CD4-positive, alpha-beta T cell treated with Interleukin-10 for 1 hour (primary cell): Measurements from ENCODE around the gene KCNJ6.
A peak's percentile ranks its signal among the peaks of the same experiment; 100 is the strongest.
"Not testable (repeated sequence)": the region's sequence is repeated elsewhere in the genome, so short reads cannot be mapped to it uniquely, and the experiment has no call there.

ENCODE experiments used
- DNase-seq: peaks from one replicate; pipeline ENCODE4 v3.0.0-alpha.2; 2020

Gene KCNJ6

DNA sequence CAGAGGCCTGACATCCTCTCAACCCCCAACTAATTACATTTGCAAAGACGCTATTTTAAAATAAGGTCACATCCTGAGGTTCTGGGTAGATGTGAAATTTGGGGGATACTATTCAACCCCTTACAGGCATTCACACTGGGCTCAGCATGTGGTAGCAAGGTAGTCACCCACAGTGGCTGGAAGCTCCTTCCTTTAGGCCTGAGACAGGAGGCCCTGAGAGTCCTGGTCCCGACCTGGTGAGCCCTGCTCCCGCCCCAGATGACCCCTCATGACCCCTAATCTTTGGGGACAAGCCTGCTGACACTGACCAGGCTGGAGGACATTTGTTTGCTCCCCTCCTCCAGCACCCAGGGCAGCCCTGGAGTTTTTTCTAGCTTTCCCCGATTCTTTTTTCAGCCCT, 323.8 kb downstream of the KCNJ6 start:
- DNase-seq: no peak

DNA sequence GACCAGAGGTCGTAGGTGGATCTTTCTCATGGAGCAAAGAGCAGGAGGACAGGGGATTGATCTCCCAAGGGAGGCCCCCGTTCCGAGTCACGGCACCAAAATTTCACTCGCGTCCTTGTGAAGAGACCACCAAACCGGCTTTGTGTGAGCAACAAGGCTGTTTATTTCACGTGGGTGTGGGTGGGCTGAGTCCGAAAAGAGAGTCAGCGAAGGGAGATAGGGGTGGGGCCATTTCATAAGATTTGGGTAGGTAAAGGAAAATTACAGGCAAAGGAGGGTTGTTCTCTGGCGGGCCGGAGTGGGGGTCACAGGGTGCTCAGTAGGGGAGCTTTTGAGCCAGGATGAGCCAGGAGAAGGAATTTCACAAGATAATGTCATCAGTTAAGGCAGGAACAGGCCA, 324.3 kb downstream of the KCNJ6 start:
- not testable (repeated sequence) for DNase-seq

DNA sequence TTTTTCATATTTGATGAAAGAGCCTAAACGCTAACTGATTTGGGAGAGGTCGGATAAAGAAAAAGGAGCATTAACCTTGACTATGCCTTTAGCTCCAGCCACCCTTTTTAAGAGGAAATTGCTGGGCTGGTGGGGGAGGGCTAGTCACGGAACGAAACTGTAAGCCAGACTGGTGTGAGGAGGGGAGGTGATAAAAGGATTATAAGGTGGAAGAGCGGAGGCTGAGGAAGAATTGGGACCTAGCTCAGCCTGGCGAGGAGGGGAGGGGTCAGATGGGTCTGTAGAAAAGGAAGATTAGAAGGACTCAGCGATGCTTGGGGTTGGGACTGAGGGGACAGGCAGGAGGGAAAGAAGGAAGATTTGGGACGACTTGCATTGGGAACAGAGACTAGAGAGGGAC, 325.4 kb downstream of the KCNJ6 start:
- not testable (repeated sequence) for DNase-seq

DNA sequence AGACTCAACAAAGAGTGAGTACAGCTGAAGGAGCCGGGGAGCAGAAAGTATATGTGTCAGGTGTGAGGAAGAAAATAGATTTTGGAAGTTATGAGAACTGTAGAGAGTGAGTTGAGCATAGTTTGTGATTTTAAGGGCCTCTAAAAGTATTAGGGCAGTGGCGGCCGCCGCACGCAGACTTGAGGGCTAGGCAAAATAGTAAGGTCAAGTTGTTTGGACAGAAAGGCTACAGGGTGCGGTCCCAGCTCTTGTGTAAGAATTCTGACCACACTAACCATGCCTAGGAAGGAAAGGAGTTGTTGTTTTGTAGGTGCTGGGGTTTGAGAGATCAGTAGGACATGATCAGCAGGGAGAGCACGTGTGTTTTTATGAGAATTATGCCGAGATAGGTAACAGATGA, 327.6 kb downstream of the KCNJ6 start:
- not testable (repeated sequence) for DNase-seq

DNA sequence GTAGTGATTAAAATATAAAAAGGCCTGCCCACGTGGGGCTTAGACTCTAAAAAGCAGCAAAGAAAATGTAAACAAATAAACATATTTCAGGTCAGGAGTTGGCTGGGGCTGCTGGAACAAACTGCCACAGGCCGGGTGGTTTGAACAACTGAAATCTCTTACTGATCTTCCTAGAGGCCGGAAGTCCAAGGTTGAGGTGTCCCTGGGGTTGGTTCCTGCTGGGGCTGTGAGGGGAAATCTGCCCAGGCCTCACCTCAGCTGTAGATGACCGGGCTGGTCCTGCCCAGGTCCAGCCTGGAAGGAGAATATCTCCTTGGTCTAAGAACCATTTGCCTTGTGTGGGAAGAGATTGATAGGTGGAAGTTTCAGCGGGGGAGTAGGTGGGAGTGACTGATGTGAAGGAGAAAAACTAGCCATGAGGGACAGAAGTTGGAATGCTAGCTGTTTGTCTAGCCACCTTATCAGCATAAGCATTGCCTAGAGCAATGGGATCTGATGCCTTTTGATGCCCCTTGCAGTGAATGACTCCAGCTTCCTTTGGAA, 328.6 kb downstream of the KCNJ6 start:
- no peak for DNase-seq

DNA sequence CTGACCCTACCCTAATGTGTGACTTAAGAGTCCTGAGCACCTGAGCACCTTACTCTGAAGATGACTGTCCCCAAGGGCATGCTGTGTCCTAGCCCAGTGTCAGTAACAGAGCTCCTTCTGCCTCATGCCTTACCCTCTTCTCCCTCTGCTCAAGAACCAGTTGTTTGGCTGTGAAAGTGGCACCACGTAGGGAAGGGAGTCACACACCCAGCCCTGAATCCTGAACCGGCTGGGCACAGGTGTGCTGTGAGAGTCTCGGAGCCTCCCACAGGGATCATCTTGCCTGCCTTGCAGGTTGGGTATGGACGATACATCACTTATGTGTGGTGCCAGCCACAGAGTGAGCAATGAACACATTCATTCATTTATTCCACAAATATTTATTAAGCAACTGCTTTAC, 329.1 kb downstream of the KCNJ6 start:
- DNase-seq: no peak

DNA sequence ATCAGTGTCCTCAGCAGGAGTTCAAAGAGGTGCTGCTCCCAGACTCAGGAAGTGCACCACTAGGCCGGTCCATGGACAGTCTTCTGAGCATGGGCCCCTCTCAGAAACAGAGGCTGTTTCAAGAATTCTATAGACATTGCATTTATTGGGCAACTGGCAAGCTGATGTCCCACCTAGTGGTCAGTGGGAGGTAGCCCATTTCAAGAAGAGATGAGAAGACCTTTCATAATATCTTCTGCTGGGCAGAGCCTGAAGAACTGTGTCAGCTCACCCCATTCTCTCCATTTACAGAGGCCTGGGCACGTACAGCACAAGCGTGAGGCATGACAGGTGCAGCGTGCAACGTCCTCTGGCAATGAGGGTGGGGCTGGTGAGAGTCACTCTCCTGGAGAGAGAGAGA, 333.7 kb downstream of the KCNJ6 start:
- DNase-seq: peak; percentile 17

DNA sequence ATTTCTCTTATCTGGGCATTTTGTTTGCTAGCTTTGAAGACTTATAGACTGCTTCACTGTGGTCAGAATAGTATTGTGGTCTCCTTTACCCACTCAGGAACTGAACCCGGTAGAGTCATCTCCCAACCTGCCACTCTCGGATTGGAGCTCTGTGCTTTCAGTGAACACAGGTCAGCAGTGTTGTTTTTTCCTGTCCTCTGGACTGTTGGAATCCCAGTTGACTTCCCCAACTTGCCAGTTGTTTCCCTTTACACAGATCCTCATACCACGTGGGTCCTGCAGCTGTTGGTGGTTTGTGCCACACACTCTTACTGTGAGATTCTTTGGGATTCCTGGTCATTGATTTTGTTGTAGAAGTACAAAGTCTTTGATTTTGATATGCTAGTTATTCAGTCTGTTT, 335.6 kb downstream of the KCNJ6 start:
- DNase-seq: no peak

DNA sequence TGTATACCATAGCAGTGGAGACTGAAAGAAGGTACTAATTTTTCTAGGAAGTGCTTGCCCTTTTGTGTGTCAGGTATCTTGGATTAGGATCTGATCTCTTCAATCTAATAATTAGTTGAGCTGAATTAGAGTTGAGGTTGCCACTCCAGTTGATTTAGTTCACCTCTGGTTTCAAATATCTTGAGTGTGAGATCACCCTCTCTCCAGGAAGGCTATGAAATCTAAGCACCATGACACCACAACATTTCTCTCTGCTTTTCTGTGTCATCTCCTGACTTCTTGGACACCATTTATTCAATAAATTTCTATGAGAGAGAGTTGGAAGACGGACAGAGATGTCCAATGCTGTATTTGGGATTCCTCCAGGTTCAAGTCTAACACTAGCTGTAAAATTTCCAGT, 336.9 kb downstream of the KCNJ6 start:
- DNase-seq: no peak

DNA sequence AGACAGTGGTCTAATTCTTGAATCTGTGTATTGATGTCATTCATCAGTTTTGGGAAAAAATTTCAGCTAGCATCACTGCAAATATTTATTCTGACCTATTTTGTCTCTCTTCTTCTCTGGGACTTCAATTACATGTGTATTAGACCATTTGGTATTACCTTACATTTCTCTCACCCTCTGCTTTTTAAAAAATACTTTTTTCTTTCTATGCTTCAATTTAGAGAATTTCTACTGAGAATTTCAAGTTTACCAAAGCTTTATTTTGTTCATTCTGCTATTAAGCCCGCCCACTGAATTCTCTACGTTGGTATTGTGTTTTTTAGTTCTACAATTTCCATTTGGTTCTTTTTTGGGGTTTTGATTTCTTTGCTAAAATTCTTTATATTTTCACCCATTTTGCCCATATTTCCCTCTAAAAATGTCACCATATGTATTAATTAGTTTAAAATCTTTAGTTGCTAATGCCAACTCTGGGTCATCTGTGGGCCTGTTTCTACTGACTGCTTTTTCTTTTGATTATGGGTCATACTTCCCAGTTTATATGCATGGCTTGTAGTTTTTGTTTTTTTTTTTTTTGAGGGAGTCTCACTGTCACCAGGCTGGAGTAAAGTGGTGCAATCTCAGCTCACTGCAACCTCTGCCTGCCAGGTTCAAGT, 337.7 kb downstream of the KCNJ6 start:
- no peak for DNase-seq

DNA sequence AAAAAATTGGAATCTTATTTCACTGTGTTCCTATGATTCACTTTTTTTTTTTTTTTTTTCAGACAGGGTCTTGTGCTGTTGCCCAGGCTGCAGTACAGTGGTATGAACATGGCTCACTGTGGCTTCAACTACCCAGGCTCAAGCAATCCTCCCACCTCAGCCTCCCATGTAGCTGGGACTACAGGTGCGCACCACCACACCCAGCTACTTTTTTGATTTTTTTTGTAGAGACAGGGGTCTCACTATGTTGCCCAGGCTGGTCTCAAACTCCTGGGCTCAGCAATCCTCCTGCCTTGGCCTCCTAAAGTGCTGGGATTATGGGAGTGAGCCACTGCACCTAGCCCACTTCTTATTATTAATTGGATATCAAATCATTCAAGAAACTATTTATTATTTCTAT, 339.3 kb downstream of the KCNJ6 start:
- DNase-seq: not testable (repeated sequence)

DNA sequence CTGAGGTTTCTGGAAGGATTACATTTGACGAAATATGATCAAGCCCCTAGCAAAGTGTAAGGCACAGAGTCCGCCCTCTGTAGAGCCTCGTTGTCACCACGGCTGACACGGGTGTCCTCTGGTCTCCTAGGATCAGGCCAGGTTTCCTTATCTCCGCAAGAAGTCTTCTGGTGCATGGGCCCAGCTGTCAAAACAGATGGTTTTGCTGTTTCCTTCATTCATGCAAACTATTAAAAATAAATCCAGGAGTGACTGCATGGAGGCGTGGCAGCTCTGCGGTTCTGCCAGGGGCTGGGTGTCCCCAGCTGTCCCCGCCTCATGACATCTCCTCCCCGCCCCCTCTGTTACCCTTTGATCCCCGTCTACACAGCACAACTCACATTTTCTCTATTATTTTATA, 340.7 kb downstream of the KCNJ6 start:
- no peak for DNase-seq

DNA sequence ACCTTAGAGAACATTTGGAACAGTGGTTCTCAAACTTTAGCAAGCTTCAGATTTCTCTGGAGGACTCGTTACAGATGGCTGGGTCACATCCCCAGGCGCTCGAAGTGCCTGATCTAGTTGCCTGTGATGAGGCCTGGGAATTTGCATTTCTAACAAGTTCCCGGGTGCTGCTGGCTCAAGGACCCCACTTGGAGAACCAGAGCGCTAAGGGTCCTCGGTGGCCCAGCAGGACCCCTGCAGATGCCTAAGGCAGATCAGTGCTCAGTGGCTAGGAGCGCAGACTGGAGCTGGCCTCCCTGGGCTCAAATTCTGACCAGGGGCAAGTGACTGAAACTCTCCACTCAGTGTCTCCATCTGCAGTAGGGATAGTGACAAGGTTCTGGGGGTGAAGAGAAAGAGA, 341.5 kb downstream of the KCNJ6 start:
- no peak for DNase-seq

DNA sequence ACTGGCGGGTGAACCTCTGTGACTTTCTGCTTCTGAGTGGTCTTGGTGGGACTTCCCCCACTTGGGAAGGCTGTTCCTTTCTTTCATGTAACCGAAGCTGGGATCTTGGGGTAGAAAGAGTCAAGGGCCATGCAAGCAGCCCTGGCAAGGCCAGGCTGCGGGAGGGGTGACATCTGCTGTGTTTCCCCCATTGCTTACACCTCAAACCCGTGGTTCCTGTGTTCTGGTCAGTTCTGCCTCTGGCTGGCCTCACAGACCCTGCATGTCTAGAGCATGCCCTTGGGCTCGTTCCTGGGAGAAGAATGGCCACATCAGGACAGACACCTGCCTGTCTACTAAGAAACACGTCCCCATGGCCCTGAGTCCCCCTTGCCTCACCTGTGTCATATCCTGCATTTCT, 341.9 kb downstream of the KCNJ6 start:
- DNase-seq: no peak

DNA sequence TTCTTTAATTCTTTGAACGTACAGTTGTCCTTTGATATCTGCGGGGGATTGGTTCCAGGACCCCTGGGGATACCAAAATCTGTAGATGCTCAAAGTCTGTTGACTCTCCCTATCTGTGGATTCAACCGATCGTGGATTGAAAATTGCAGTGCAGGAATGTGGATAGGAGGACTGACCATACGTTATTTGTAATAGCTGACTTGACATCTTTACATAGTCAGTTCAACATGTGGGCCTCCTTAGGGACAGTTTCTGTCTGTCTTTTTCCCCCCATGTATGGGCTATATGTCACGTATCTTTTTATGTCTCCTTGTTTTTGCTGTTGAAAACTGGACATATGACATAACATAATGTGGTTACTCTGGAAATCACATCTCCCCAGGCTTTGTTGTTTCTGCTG, 344.8 kb downstream of the KCNJ6 start:
- DNase-seq: no peak

DNA sequence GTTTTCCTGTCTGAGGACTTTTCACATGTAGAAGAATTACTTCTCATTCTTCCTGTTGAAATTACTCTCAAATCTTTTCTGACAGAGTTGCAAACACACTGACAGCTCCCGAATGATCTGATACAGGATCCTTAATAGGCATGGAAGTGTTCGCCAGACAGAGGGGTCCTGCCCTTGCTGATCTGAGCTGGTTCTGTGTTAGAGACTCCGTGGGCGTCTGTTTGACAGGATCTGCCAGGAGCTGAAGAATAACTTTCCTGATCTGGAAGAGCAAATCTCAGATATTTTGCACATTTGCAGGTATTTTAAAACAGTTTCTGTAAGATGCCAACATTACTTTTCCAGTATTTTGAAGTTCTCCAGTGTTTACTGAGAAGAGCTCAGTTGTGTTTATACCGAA, 347.3 kb downstream of the KCNJ6 start:
- no peak for DNase-seq

DNA sequence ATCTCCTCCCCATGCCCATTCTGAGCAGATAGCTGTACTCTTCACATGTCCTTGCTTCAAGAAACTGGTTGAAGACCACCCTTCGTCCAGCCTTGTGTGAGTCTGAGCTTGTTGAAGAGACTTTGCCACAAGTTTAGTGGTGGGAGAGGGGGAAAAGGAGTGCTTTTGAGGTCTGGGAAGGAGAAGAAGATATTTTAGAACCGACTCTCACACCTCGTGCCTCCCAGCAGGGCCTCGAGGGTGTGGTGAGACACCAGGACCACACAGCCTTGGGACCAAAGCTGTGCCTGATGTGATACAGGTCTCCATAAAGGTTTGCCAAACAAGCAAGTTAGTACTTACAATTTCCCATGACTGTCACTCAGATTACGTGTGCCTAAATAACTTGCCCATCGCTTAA, 347.8 kb downstream of the KCNJ6 start:
- DNase-seq: no peak

DNA sequence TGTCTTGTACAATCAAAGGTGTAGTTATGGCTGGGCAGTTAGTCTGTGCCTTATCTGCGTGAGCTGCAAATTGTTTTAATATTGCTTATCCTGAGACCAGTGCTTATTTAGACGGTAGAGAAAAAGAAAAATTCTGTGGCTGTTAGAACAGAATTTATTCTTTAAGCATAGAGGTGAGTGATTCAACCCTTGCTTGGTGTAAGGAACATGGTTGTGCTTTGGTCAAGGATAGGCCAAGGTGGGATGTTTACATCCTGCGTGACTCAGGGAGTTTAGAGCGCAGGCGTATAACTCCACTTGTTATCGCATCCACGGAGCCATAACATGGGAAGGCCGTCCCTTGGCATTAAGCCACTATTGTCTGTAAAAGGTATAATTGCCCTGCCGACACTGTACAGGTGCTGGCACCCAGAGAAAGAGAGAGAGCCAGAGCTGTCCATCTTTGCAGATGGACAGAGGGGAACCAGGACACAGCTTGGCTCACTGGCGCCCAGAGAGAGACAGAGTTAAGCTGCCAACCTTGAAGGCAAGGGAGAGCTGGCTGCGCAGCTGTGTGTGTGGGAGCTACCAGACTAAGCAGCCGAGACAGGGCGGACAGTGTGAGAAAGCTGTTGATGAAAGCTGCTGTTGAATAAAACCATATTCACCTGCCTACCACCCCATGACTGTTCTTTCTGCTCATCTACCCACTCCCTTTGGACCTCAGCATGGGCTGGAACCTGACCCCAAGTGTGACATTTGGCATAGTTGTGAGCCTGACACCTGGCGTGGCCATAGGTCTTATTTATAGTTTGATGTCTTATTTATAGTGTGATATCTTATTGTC, 349.3 kb downstream of the KCNJ6 start:
- no peak for DNase-seq

DNA sequence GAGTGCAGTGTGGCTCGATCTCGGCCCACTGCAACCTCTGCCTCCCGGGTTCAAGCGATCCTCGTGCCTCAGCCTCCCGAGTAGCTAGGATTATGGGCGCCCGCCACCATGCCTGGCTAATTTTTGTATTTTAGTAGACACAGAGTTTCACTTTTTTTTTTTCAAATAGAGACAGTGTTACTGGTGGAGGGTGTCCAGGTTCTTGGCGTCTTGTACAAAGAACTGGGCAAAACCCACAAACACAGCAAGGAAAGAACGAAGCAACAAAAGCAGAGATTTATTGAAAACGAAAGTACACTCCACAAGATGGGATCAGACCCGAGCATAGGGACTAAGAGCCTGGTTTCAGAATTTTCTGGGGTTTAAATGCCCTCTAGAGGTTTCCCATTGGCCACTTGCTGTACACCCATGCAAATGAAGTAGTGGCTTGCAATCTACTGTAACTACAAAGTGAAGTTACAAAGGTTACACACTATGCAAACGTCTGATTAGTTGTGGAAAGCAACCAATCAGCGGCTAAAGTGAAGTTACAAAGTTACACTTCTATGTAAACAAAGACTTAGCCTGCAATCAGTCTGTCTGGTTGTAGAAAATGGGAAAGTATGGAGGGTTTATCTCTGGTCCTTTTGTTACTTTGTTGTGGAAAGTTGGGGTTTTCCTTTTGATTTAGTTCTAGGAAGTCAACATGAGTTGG, 350.6 kb downstream of the KCNJ6 start:
- DNase-seq: no peak

DNA sequence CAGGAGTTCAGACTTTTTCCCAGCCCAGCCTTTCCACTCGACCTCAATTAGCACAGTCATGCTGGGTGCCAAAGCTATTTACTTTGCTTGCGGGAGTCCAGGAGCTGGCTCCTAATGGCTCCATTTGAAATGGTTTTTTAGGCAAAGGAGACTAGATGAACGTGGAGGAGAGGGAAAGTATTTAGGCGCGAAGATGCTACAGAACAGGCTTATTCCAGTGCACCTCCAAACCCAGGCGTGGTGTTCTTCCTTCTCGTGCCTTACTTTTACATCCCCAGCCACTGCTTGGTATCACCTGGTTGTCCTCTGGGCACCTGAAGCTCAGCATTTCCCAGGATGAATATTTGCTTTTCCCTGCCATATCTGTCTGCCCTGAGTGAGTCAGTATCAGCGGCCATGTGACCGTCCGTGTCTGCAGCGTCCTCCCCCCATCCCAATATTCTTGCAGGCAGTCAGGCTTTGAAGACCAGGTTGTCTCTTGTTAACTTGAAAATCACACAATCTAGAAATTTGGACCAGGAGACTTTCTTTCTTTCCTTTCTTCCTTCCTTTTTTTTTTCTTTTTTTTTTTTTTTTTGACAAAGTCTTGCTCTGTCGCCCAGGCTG, 351.2 kb downstream of the KCNJ6 start:
- DNase-seq: no peak

DNA sequence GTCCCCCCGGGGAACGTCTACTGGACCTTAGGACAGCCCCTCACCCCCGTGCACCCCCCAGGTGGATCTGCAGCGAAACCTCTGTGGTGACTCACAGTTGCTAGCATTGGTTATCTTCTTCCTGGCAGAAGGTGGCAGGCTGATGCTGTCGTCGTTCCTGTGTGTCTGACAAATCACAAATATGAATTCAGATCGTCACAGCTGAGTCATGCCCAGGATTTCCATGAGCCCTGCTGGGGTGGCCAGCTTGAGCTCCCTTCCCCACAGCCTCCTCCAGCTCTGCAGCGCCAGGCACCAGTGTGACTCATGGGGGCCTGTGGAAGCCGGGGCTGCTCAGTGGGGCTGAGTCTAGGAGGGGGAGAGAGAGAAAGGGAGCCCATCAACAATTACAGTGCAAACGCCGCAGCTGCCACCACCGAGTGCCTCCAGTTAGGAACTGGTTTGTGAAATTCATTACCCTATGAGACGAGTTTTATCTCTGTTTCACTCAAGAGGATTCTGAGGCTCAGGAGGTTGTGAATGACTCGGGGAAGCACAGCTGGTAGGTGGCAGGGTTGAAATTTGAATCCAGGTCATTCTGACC, 351.8 kb downstream of the KCNJ6 start:
- DNase-seq: peak; percentile 89

DNA sequence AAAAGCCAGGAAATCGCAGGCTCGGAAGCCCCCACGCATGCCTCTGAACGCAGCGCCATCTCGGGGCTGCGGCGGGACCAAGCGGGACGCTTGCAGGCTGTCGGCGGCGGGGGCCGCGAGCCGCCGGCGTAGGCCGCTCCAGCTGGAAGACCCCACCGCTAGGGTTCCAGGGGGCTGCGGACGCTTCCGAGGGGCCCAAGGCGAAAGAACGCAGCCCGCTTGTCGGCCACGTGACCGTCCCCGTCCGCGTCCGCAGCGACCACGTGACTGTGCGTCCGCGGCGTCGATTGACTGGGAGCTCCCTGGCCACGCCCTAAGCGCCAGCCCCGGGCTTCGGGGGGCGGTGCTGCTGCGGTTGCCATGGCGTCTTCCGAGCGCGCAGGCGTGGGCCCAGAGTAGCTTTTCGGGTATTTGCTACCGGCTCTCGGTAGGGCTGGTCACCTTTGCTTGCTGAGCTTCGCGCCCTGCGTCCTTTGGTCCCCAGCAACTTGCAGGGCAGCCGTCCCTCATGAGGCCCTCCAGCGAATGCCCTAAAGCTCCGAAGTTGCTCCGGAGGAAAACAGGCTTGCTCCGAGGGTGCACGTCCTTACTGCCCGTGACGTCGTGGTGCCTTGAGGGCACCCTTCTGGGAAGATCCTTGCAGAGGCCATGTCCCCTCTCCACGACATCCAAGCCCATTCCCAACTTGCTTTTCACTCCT, 352.5 kb downstream of the KCNJ6 start:
- DNase-seq: peak; percentile 90
